ENCODE results near the gene LDB2.

The LDB2 gene

GRCh38 chr4:16545656-16546055, 352.8 kb downstream of the LDB2 start:
- no peak overlapping the region for H3K4me3 ChIP-seq (ENCODE audit: low read depth, low read length)
- no peak for TF ChIP-seq CTCF (IDR thresholded peaks at IDR 0.05; ENCODE audit: control insufficient read depth, extremely low read depth, insufficient read depth)
- no peak for DNase-seq (ENCODE audit: low read depth)

- no peak for TF ChIP-seq CTCF (IDR thresholded peaks at IDR 0.05; ENCODE audit: control insufficient read depth, extremely low read depth, insufficient read depth)
- no peak for DNase-seq (ENCODE audit: low read depth)
- H3K4me3 ChIP-seq (ENCODE audit: low read depth, low read length), result no peak overlapping the region
These were observed 353.6 kb downstream of the LDB2 start for GRCh38 chr4:16544869-16545268.

- no peak overlapping the region for H3K4me3 ChIP-seq (ENCODE audit: low read depth, low read length)
- DNase-seq (ENCODE audit: low read depth), result no peak
- no peak for TF ChIP-seq CTCF (IDR thresholded peaks at IDR 0.05; ENCODE audit: control insufficient read depth, extremely low read depth, insufficient read depth)
These were observed 354.2 kb downstream of the LDB2 start for GRCh38 chr4:16544251-16544721.

- DNase-seq (ENCODE audit: low read depth), result no peak
- no peak for TF ChIP-seq CTCF (IDR thresholded peaks at IDR 0.05; ENCODE audit: control insufficient read depth, extremely low read depth, insufficient read depth)
- no peak overlapping the region for H3K4me3 ChIP-seq (ENCODE audit: low read depth, low read length)
These were observed 360.5 kb downstream of the LDB2 start for GRCh38 chr4:16537926-16538325.

- H3K4me3 ChIP-seq (ENCODE audit: low read depth, low read length), result no peak overlapping the region
- no peak for TF ChIP-seq CTCF (IDR thresholded peaks at IDR 0.05; ENCODE audit: control insufficient read depth, extremely low read depth, insufficient read depth)
- DNase-seq (ENCODE audit: low read depth), result no peak
These were observed 366.0 kb downstream of the LDB2 start for GRCh38 chr4:16532240-16532970.

- H3K4me3 ChIP-seq (ENCODE audit: low read depth, low read length), result no peak overlapping the region
- DNase-seq (ENCODE audit: low read depth), result no peak
- TF ChIP-seq CTCF (IDR thresholded peaks at IDR 0.05; ENCODE audit: control insufficient read depth, extremely low read depth, insufficient read depth), result no peak
These were observed 367.5 kb downstream of the LDB2 start for GRCh38 chr4:16530688-16531635.

Measured in LNCaP clone FGC (cell line).